RWPE1 (cell line): ENCODE data around the gene EMP1.

Experiments used
- CTCF ChIA-PET: fragments of 350-600 bp; sonication (Branson Sonifier 250); formaldehyde crosslinking; extraction: SDS; loops from one replicate; lab custom pipeline; 2021; lab: Yijun Ruan, JAX
- POLR2A ChIA-PET: fragments of 400-600 bp; formaldehyde crosslinking; extraction: SDS; loops from one replicate; lab custom pipeline; 2020; ENCODE audit warnings: antibody characterized with exemption; ENCODE audit not compliant: low non-redundant PET; lab: Yijun Ruan, JAX
- DNase-seq: peaks from one replicate; pipeline ENCODE4 v3.0.0; 2012; ENCODE audit warnings: low spot score
- H3K27ac ChIP-seq: fragments of 450-650 bp; 2 replicates; pipeline ENCODE4 v1.5.1; 2017
- TF ChIP-seq, protein P1 (sequence below): fragments of 450-650 bp; conservative IDR thresholded peaks from 2 replicates; pipeline ENCODE4 v1.5.1; 2017; ENCODE audit warnings: low read depth, mild to moderate bottlenecking

The EMP1 gene

DNA sequence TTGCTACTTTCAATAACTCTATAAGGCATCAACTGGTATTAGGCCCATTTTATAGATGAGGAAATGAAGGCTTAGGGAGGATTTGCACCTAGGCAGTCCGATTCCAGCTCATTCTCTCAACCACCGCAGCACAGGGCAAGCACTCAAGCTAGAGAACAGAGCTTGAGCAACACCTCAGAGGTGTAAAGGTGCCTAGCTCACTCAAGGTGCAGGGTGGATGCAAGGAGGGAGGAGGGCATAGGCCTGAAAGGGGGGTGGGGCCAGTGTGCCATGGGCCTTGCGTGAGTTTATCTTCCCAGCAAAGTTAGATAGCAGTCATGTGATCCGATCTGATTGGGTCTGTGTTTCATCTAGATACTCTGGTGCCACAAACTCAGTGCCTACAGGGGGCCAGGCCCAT, 10.2 kb upstream of the EMP1 start:
- ChIA-PET POLR2A (no interaction called here), CTCF (no interaction called here)

GRCh38 chr12:13187399-13187798, 9.1 kb upstream of the EMP1 start:
- TF ChIP-seq, protein P1, sequence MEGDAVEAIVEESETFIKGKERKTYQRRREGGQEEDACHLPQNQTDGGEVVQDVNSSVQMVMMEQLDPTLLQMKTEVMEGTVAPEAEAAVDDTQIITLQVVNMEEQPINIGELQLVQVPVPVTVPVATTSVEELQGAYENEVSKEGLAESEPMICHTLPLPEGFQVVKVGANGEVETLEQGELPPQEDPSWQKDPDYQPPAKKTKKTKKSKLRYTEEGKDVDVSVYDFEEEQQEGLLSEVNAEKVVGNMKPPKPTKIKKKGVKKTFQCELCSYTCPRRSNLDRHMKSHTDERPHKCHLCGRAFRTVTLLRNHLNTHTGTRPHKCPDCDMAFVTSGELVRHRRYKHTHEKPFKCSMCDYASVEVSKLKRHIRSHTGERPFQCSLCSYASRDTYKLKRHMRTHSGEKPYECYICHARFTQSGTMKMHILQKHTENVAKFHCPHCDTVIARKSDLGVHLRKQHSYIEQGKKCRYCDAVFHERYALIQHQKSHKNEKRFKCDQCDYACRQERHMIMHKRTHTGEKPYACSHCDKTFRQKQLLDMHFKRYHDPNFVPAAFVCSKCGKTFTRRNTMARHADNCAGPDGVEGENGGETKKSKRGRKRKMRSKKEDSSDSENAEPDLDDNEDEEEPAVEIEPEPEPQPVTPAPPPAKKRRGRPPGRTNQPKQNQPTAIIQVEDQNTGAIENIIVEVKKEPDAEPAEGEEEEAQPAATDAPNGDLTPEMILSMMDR, result no peak
- ChIA-PET POLR2A (no interaction called here), CTCF (interaction anchor here (0.7 kb wide), 1 partner anchor 25 kb away, joined by 3 read pairs; no protein-coding TSS in a partner anchor)
- no peak overlapping the region for H3K27ac ChIP-seq
- DNase-seq, result peak; percentile 55

More for the DNA sequence above, 10.2 kb upstream of the EMP1 start:
- no peak for DNase-seq
- H3K27ac ChIP-seq, result no peak overlapping the region
- TF ChIP-seq, protein P1, result no peak

DNA sequence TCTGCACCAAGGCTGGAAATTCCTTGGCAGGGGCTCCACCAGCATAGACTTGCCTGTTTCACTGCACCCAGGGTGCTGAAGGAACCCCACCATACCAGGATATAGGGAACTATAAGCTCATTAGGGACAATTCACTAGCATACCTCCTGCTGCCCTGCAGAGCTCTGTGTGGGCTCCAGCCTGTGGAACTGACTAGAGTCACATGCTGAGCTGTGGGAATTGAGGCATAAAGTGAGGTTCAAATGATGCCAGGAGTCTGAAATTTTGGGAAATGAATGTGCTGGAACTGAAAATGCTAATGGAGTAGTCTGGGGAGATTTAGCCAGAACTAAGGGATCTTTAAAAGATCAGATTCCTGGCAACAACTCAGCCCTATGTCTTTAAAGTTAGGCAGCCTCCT, 7.3 kb upstream of the EMP1 start:
- CTCF ChIA-PET, result no interaction called here
- POLR2A ChIA-PET, result no interaction called here
- no peak for DNase-seq
- TF ChIP-seq, protein P1, result no peak
- H3K27ac ChIP-seq, result no peak overlapping the region

GRCh38 chr12:13190275-13190674, 6.3 kb upstream of the EMP1 start:
- ChIA-PET POLR2A (no interaction called here), CTCF (interaction anchor here (0.6 to 0.7 kb wide), 2 partner anchors 223 to 325 kb away, joined by 3 to 5 read pairs; no protein-coding TSS in a partner anchor)
- no peak for DNase-seq
- no peak overlapping the region for H3K27ac ChIP-seq
- TF ChIP-seq, protein P1, result no peak

DNA sequence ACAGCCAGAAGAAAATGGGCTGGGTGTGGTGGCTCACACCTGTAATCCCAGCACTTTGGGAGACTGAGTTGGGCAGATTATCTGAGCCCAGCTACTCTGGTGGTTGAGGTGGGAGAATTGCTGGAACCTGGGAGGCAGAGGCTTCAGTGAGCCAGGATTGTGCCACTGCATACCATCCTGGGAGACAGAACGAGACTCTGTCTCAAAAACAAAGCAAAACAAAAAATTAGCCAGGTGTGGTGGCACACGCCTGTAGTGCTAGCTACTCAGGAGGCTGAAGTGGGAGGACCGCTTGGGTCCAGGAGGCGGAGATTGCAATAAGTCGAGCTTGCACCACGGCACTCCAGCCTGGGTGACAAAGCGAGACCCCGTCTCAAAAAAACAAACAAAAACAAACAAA, 3.8 kb upstream of the EMP1 start:
- CTCF ChIA-PET, result interaction anchor here (0.7 kb wide), 1 partner anchor 149 kb away, joined by 4 read pairs; the partner anchor contains the start of gene FAM234B
- POLR2A ChIA-PET, result no interaction called here
- H3K27ac ChIP-seq, result no peak overlapping the region
- TF ChIP-seq, protein P1, result no peak
- no peak for DNase-seq

DNA sequence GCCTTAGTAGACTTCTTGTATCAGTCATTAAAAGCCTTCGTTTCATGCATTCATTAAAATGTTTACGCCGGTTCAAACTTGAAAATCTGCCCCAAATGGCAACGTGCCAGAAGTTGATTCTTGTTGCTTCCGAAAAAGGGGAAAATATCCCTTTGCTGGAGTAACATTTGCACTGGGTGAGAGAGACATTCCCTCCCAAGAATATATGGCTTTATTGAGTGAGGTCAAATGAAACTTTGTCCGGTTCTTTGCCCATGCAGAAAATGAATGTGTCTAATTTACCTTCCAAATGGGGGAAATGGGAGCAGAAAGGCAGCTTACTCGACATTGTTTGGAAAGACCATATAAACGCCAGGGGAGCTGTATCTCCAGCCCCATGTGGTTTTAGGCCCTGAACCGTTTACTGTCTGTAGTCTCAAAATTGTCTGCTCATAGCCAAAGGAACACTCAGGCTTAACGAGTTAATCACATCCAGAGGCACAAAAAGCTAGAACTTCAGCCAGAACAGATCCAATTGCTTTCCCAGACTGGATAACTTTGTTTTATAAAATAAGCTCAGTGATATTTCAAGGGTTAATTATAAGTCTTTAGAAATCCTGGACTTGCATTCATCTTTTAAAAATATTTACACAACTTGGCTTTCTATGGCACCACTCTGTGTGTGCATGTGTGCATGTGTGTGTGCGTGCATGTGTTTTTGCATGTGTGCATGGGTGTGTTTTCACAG, 2.9 kb upstream of the EMP1 start:
- DNase-seq, result no peak
- H3K27ac ChIP-seq, result no peak overlapping the region
- TF ChIP-seq, protein P1, result no peak
- ChIA-PET CTCF (no interaction called here), POLR2A (no interaction called here)
